Measurements from ENCODE around the gene EYS.

EYS gene

DNA sequence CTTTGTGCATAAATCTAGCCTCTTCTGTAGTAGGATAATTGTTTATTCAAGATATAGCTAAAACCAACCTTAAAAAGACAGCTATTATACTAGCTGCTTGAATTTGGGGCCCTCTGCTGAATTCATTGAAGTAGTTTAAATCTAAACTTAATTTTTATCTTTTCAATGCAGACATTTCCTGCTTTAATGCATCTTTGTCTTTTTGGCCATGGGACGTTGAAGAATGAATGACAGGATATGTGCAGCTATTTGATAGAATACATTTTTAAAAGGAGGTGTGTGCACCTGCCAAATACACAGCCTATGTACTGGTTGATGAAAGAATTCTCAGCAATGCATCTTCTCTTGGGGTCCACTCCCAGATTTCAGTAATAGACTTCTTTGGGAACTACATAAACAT is 1546.5 kb downstream of the EYS start:
- DNase-seq (ENCODE audit: low read depth, low spot score), result no peak
- in situ Hi-C loops (cut with HindIII; ENCODE audit: low sequenced_read_pairs), result no loop called here
- TF ChIP-seq, protein P1, sequence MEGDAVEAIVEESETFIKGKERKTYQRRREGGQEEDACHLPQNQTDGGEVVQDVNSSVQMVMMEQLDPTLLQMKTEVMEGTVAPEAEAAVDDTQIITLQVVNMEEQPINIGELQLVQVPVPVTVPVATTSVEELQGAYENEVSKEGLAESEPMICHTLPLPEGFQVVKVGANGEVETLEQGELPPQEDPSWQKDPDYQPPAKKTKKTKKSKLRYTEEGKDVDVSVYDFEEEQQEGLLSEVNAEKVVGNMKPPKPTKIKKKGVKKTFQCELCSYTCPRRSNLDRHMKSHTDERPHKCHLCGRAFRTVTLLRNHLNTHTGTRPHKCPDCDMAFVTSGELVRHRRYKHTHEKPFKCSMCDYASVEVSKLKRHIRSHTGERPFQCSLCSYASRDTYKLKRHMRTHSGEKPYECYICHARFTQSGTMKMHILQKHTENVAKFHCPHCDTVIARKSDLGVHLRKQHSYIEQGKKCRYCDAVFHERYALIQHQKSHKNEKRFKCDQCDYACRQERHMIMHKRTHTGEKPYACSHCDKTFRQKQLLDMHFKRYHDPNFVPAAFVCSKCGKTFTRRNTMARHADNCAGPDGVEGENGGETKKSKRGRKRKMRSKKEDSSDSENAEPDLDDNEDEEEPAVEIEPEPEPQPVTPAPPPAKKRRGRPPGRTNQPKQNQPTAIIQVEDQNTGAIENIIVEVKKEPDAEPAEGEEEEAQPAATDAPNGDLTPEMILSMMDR (IDR thresholded peaks at IDR 0.05; ENCODE audit: low read depth, low read length), result no peak
- no peak overlapping the region for H3K4me3 ChIP-seq (ENCODE audit: low read depth, low read length)

GRCh38 chr6:64155063-64155462 is 1552.0 kb downstream of the EYS start:
- no peak for DNase-seq (ENCODE audit: low read depth, low spot score)
- in situ Hi-C loops (cut with HindIII; ENCODE audit: low sequenced_read_pairs), result no loop called here
- no peak overlapping the region for H3K4me3 ChIP-seq (ENCODE audit: low read depth, low read length)
- TF ChIP-seq, protein P1 (IDR thresholded peaks at IDR 0.05; ENCODE audit: low read depth, low read length), result no peak

GRCh38 chr6:64146876-64147275 is 1560.2 kb downstream of the EYS start:
- TF ChIP-seq, protein P1 (IDR thresholded peaks at IDR 0.05; ENCODE audit: low read depth, low read length), result no peak
- no peak for DNase-seq (ENCODE audit: low read depth, low spot score)
- in situ Hi-C loops (cut with HindIII; ENCODE audit: low sequenced_read_pairs), result no loop called here
- no peak overlapping the region for H3K4me3 ChIP-seq (ENCODE audit: low read depth, low read length)

DNA sequence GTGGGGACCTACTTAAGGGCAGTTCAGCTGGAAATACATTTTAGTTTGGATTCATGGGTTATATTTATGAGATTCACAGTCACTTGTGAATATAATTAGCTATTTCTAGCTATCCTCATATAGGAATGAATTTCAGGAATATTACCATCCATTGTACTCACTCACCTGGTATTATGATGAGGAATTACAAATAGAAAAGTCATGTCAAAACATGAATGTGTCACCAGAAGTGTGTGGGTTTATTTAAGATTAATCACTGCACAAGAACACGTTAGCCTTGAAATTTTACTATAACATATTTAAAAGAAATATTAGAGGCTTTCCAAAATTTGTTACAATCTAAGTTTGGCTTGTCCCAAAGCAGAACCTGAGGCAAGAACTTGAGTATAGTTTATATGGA is 1560.9 kb downstream of the EYS start:
- no peak for DNase-seq (ENCODE audit: low read depth, low spot score)
- TF ChIP-seq, protein P1 (IDR thresholded peaks at IDR 0.05; ENCODE audit: low read depth, low read length), result no peak
- in situ Hi-C loops (cut with HindIII; ENCODE audit: low sequenced_read_pairs), result no loop called here
- no peak overlapping the region for H3K4me3 ChIP-seq (ENCODE audit: low read depth, low read length)

GRCh38 chr6:64145658-64146057 is 1561.4 kb downstream of the EYS start:
- no peak for DNase-seq (ENCODE audit: low read depth, low spot score)
- TF ChIP-seq, protein P1 (IDR thresholded peaks at IDR 0.05; ENCODE audit: low read depth, low read length), result no peak
- in situ Hi-C loops (cut with HindIII; ENCODE audit: low sequenced_read_pairs), result no loop called here
- H3K4me3 ChIP-seq (ENCODE audit: low read depth, low read length), result no peak overlapping the region

GRCh38 chr6:64143101-64143500 is 1563.9 kb downstream of the EYS start:
- no peak overlapping the region for H3K4me3 ChIP-seq (ENCODE audit: low read depth, low read length)
- DNase-seq (ENCODE audit: low read depth, low spot score), result no peak
- TF ChIP-seq, protein P1 (IDR thresholded peaks at IDR 0.05; ENCODE audit: low read depth, low read length), result no peak
- in situ Hi-C loops (cut with HindIII; ENCODE audit: low sequenced_read_pairs), result no loop called here

- DNase-seq (ENCODE audit: low read depth, low spot score), result no peak
- in situ Hi-C loops (cut with HindIII; ENCODE audit: low sequenced_read_pairs), result no loop called here
- no peak overlapping the region for H3K4me3 ChIP-seq (ENCODE audit: low read depth, low read length)
- TF ChIP-seq, protein P1 (IDR thresholded peaks at IDR 0.05; ENCODE audit: low read depth, low read length), result no peak
These were observed 1565.3 kb downstream of the EYS start for GRCh38 chr6:64141680-64142079.
